NCI-H82 treated with DMSO at 0.1 percent for 48 hours (cell line): ENCODE measurements around the gene HIRA.

ENCODE experiments used
- DNase-seq: peaks from one replicate; lab custom pipeline; 2025; ENCODE audit not compliant: unreplicated experiment; lab: John Stamatoyannopoulos, UW

Gene HIRA, protein sequence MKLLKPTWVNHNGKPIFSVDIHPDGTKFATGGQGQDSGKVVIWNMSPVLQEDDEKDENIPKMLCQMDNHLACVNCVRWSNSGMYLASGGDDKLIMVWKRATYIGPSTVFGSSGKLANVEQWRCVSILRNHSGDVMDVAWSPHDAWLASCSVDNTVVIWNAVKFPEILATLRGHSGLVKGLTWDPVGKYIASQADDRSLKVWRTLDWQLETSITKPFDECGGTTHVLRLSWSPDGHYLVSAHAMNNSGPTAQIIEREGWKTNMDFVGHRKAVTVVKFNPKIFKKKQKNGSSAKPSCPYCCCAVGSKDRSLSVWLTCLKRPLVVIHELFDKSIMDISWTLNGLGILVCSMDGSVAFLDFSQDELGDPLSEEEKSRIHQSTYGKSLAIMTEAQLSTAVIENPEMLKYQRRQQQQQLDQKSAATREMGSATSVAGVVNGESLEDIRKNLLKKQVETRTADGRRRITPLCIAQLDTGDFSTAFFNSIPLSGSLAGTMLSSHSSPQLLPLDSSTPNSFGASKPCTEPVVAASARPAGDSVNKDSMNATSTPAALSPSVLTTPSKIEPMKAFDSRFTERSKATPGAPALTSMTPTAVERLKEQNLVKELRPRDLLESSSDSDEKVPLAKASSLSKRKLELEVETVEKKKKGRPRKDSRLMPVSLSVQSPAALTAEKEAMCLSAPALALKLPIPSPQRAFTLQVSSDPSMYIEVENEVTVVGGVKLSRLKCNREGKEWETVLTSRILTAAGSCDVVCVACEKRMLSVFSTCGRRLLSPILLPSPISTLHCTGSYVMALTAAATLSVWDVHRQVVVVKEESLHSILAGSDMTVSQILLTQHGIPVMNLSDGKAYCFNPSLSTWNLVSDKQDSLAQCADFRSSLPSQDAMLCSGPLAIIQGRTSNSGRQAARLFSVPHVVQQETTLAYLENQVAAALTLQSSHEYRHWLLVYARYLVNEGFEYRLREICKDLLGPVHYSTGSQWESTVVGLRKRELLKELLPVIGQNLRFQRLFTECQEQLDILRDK

DNA sequence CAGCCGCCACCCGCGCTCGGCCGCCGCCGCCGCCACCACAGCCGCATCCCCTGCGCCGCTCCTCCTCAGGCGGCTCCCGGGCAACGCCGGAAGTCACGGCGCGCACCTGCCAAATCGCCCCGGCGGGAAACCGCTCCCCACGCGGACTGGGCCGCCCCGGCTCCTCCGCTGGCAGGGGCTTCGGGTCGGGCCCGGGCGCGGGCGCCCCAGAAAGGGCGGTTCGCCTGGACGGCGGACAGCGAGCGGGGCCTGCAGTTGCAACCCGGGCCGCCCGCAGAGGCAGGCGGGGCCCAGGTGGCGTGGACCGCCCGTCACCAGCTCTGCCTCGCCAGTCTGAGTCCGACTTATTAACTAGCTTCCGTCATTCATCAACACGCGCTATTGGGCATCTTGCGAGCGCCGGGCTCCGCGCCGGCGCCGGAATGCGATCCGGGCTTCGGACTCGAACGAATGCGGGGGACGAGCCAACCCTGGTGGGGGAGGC is at the start of gene HIRA:
Gene HIRA, minus strand, starts transcription at position 85 of the 484 bp plus-strand sequence. CDS start 257 bp downstream, outside the sequence.
- no peak for DNase-seq

DNA sequence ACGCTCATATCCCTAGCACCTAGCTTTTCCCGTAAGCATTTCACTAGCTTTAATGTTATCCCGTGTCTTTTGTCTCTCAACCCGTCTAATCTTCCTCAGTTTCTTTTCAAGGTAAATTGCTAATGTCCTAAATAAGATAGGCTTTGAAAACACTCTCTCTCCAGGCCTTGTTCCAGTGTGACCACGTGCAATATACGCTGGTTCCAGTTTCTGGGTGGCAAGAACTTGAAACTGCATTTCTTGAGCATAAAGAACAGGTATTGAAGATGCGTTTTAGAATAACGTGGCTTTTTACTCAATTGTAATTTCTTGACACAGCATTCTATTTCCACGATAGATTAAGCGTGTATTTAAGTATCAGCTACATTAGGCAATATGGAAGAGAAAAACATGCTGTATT is 49.3 kb upstream of the HIRA start:
- DNase-seq: no peak

DNA sequence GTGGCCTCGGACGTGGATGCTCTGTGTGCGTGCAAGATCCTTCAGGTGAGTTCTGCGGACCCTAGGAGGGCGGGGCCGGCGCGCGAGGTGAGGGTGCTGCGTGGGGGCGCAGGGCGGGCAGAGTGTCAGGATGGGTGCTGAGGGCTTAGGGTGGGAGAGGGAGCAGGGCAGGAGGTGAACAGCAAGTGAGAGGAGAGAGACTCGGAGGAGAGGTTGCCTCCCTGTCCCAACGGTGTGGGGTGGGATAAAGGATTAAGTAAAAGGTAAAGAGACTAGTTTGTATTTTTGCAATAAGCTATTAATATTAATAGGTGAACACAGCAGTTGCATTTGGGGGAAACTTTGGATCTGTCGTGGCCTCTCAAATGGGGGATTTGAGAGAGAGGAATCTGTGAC is 48.6 kb upstream of the HIRA start:
- DNase-seq: no peak

DNA sequence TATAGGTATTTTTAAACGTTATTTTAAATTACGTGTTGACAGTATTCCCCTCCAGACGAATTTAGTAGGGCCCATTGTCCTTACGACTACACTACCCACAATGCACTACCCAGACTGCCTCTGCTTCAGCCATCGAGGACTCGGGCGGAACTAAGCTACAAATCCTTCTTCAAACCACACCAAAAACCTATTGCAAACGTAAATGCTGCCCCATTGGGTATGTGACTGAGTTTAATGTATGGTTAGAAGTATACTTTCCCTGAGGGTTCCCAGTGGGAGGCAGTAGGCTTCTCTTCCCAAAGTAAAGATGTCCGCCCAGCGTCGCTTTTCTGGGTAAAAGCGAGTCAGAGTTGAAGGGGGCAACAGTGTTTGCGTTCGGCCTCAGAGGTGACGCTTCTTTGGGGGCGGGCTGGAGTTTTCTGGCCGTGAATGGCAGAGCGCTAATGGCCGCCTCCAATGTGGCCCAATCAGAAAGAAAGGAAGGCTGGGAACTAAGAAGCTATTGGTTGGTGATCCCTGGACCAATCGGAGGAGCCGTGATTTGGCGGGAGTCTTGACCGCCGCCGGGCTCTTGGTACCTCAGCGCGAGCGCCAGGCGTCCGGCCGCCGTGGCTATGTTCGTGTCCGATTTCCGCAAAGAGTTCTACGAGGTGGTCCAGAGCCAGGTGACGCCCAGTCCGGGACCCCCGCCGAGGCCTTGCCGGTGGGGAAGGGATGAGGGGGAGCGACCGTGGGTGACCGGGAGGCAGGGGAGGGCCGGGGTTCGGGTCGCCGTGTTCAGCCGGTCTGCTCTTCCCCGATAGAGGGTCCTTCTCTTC is 48.0 kb upstream of the HIRA start, which contains the start of gene CDC45:
Gene CDC45, plus strand, starts transcription at position 566 of the 818 bp plus-strand sequence. Its CDS starts 49 bp downstream, at position 615.
- DNase-seq: peak; percentile 94

DNA sequence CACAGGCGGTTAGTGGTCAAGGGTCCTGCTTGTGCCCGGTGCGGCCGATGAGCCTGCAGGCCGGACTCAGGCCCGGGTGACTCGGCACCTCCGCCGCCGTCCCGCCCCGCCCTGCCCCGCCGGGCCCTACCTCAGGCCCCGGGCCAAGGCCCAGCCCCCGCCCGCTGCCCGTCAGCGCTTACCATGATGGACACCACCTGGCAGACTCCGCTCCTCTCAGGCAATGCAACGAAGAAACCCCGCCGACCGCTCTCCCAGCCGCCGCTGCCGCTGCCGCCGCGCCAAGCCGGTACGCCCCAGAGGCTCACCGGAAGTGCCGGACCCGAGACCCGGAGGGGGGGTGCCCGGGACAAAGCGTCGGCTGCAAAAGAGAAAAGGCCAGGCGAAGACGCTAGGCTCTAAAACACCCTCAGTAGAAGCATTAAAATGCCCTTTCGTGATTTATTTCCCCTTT is 47.4 kb upstream of the HIRA start, which contains the start of gene UFD1:
Gene UFD1, minus strand, starts transcription at position 293 of the 454 bp plus-strand sequence. Its CDS starts 108 bp downstream, at position 185.
- no peak for DNase-seq

DNA sequence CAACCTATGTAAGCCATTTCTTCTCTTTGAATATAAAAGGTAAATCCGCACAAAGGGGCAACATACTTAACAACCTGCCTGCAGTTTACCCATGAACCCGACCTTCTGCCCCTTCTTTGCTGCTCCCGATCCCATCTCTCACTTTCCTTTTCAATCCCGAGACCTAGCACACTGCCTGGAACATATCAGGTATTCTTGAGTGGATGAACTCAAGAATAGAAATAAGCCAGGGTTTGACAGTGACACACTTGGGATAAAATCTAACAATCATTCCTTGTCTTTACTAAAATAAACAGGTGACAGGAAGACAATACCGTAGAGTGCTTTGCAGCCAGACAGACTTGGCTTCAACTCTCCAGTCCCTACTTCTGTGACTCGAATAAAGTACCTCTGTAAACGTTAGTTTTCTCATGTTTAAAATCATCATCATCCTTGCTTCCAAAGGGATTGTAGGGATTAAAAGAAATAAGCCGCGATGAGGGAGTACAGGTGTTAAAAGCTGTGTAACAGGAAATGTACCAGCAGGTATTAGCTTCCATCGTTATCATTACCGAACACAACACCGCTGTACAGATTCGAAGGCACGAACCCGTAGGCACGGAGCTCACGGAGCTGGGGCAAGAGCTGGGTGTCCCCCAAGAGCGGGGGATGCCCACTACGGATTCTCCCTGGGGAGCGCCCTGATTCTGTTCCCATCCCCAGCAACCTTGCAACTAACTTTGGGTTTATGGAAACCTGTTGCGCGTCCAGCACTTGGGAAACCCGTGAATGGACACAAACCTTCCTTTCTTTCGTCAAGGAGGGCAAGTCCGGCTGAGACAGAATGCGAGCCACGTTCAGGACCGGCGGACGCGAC is 46.7 kb upstream of the HIRA start:
- no peak for DNase-seq

DNA sequence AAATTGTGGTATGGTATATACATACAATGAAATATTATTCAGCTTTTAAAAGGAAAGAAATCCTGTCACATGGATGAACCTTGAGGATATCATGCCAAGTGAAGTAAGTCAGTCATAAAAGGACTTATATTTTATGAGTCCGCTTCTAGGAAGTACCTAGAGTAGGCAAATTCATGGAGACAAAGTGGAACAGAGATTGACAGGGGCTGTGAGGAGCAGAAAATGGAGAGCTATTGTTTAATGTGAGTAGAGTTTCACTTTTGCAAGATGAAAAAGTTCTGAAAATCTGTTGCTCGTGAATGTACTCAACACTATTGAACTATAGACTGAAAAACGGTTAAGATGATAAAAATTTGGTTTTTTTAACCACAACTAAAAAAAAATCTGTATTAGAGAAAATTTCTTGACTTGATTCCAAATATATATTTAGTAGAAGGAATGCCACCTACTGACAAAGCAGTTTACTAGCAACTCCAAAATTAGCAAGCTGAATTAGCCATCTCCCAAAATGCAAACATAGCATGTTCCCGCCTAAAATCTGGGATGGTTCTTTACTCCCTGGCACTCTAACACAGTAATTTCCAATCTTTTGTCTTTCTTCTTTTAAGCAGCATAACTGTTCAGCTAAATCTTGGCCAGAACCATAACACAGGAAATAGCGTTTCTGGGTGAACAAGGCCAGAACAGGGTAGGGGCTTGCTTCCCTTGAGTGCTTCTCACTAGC is 46.0 kb upstream of the HIRA start:
- DNase-seq: no peak

DNA sequence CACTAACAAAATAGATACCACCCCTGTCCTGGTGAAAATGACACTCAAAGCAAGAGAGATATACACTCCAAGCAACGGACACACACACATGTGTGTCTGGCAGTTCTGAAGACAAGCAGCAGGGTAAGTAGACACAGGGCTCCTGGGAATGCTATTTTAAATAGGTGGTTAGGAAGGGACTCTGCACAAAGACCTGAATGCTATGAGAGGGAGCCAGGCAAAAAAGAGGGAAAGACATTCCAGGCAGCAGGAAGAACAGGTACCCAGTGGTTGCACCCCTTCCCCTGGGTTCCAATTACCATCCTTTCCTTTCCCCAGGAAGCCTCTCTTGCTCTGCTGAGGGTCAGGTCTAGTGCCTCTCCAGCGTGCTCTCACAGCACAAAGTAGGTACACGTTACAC is 44.5 kb upstream of the HIRA start:
- DNase-seq: no peak

DNA sequence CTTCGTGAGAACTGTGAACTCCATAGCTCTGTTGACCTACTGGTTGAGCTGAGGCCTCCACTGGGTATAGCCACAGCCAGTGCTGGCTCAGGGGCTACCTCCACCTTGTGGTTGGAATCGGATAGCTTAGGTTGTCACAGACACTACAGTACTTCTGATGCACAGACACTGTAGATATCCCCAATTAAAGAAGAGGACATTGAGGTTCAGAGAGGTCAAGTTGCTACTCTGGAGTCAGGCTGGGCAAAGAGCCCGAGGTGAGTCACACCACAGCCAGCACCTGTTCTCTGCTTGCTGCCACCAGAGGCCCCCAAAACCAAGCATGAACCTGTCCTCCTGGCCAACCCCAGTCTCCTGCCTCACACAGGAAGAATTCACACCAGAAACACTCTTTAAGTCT is 42.0 kb upstream of the HIRA start:
- DNase-seq: no peak

DNA sequence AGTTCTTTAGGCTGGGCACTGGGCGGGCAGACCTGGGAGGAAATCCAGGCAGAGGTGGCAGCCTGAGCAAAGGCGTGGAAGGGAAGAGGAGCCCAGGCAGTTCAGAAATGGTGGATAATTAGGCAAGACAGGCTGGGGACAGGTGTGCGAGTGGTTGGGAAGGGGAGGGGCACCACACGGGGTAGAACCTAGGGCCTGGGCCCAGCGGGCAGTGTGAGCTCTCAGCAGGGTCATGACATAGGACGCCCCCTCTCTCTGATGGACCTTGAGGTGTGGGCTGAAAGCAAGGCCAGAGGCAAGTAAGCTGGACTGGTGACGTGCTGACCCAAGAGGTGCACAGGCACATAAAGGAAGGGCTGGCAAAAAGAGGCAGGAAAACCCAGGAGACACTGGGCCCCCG is 40.7 kb upstream of the HIRA start:
- no peak for DNase-seq

DNA sequence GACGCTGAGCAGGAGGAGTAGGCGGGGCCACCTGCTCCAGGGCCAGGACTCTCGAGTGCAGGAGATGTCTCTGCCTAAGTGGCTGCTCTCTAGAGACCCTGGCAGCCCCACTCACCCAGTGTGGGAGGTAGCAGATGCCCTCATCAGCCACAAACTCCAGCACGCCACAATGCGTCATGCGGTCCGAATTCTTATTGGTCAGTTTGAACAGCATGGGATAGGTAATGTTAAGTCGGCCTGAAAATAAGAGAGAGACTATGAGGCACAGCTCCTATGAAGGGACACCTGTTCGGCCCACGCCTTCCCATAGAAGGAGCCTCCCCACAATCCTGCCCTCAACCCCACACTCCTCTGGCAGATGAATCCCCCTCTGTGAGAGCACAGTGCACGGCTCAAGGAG is 40.0 kb upstream of the HIRA start:
- DNase-seq: no peak

DNA sequence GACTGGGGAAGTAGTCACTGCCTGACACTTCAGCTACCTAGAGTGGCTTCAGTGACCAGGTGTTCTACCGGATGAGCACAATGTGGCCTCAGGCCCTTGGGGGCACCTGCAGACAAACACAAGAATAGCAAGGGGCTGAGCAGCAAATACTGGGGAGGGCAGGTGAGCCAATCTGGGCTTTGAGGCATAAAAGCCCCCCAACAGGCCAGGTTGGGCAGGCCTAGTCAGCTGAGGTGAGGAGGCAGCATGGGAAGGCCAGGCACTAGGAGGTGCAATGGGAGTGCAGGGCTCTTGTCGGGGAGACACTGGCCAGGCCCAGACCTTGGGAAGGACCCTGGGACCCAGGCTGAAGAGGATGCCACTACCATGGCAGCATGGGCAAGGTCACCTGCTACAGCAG is 38.5 kb upstream of the HIRA start:
- DNase-seq: no peak

DNA sequence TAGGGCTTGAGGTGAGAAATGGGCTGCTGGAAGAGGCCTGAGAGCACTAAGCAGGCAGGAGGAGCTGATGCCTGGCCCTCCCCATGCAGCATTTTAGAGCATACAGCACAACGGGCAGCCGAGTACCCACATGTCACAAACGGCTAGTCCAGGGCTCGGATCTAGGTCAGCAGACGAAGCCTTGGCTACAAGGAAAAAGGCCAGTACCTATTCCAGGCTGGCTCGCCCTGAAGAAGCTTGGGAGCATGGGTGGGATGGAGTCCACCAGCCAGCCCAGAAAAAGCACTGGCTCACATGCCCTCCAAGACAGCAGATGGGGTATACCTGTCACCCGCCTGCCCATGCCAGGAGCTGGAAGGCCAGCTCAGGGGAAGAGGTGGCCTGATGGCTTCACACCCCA is 37.9 kb upstream of the HIRA start:
- DNase-seq: no peak

DNA sequence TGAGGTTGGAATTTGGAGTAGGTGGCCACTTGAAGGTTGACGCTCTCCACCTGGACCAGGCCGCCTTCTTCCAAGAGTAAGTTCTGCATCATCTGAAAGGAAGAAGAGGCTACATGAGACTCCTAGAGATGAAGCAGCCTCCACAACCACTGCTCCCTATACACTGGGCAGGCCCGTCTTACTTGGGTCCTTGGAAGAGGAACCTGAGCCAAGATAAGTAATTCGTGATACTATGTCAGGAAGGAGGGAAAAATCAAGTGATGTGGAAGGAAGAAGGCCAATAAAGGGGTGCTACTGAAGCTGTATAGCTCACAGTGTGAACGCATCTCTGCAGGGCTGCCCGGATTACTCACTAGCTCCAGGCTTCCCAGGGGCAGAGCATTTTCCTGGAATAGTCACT is 36.4 kb upstream of the HIRA start:
- no peak for DNase-seq

DNA sequence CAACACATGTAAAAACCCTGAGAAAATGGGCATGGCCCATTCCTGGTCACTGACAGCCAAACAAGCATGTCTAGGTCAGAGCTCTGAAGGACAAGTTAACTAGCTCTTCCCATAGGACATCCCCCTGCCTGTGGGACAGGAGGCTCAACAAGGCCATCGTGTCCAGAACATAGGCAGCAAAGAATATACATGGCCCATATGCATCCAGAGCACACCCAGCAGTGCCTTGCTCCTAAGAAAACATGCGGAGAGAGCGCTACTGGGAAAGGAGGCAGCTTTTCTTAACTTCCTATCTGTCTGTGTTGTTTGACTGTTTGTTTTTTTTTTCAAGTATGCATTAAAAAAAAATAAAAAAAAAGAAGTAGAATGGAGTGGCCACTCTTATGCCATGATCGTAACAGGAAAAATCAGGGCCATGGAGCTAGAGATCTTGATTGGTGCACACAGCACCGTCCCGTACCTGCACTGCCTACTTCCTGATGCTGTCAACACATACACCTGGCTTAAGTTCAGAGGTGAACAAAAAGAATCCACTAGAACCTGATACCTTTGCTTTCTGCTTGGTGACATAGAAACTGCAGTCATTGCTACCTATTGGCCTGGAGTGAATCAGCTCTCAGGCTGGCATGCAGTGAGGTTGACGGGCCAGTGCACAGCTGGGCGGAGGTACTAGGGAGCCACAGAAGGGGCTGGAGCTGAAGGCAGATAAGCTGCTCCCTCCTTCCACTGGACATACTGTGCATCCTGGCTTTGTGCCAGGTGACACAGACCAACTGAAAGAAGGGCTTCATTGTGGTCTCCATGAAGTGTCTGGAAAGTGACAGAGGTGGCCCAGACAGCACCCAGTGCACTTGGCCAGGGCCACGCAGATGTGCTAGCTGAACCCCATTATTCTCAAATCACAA is 35.6 kb upstream of the HIRA start:
- DNase-seq: no peak

DNA sequence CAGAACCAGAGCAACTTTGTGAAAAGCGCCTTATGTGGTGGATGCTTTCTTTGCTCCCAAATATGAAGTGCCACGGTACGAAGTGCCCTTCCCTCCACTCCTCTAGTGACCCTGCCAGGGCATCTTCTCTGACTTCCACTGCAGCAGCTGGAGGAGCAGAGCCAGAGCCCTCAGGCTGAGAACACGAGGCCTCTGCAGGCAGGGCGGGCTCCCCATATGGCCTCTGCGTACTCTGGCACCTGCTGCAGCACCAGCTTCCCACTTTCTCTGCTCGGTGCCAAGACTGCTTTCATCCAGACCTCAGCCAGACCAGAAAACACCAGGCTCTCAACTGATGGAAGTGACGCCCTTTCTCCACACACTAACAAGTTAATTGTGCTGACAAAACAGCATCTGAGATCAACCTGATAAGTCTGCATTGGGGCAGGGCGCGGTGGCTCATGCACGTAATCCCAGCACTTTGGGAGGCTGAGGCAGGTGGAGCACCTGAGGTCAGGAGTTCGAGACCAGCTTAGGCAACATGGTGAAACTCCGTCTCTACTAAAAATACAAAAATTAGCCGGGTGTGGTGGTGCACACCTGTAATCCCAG is 34.7 kb upstream of the HIRA start:
- DNase-seq: no peak

DNA sequence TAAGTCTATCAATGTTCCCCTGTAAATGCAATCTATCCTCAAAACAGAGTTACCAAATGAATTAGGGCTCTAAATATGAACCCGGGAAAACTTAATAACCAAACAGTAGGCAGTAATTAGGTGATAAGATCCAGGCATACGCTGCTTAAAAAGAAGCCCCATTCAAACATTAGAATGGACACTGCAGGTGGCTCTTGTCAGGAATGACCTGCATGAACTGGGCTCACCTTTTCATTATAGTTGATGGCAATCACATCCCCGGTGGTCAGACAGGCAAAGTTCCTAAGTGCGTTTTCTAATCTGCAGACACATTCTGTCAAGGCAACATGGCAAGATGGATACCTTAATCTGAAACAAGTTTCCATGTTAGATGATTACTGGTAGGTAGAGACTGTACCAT is 33.4 kb upstream of the HIRA start:
- DNase-seq: no peak

DNA sequence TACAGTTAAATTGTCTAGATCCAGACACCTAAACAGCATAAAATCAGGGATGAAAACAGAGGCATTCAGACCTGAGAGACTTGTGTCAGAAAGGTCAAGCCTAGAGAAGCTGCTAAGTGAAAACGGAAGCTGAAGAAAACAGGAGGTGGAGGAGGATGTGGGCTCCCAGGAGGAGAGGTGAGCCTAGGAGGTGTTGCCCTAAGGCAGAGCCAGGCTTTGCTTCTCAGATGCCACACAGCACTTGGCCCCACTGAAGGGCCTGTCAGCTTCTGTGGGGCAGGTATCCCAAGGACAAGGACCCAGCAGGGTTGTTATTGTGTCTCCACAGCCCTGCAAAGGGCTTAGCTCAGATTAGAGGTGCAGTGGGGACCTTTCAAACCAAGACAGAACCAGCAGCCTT is 33.0 kb upstream of the HIRA start:
- DNase-seq: no peak
